Naive thymus-derived CD4-positive, alpha-beta T cell (primary cell): ENCODE data around the gene ISYNA1. TPM values are rescaled to one million over a fixed set of nuclear protein-coding genes. Genes with fewer than 3 reads are reported as not detected.

ENCODE experiments used
- ATAC-seq: fragments of 150-1000 bp; cut with Tn5 transposase; 2 replicates; pipeline ENCODE4 v1.10.0; 2021; ENCODE audit warnings: mild to moderate bottlenecking, moderate library complexity
- CTCF ChIA-PET: fragments of 350-600 bp; sonication (Branson Sonifier 250); formaldehyde crosslinking; loops from one replicate; lab custom pipeline; 2021; ENCODE audit warnings: antibody characterized with exemption; lab: Charles Lee
- POLR2A ChIA-PET: fragments of 350-600 bp; sonication (Branson Sonifier 250); formaldehyde crosslinking; loops from one replicate; lab custom pipeline; 2021; ENCODE audit warnings: antibody characterized with exemption, inconsistent platforms; lab: Charles Lee
- DNase-seq, 9 donors: peaks; one replicate each; pipeline versions ENCODE4 v3.0.0 to v3.0.0-alpha.2; 2020 to 2022; ENCODE audit warnings: mixed read lengths in 1 of 9
- H3K27ac ChIP-seq: one replicate; pipeline ENCODE4 v1.7.0; 2013; ENCODE audit warnings: mild to moderate bottlenecking, low read depth, low read length, moderate library complexity
- H3K27me3 ChIP-seq, 2 donors: one replicate each; pipeline ENCODE4 v1.7.0; 2013; ENCODE audit warnings: low read length in 2 of 2, mild to moderate bottlenecking in 2 of 2, moderate library complexity in 2 of 2; ENCODE audit not compliant: control insufficient read depth in 2 of 2, insufficient read depth in 2 of 2
- H3K36me3 ChIP-seq, 3 experiments: 1 replicate in 2 of 3; 2 replicates in 1 of 3; pipeline ENCODE4 v1.7.0; 2013; ENCODE audit warnings: low read length in 3 of 3, mild to moderate bottlenecking in 3 of 3, moderate library complexity in 1 of 3; ENCODE audit not compliant: insufficient read depth in 3 of 3, control insufficient read depth in 2 of 3
- H3K4me1 ChIP-seq, 2 donors: one replicate each; pipeline ENCODE4 v1.7.0; 2013; ENCODE audit warnings: low read length in 2 of 2, mild to moderate bottlenecking in 2 of 2, moderate library complexity in 1 of 2; ENCODE audit not compliant: control insufficient read depth in 2 of 2, insufficient read depth in 2 of 2
- H3K4me3 ChIP-seq: 2 replicates; pipeline ENCODE4 v1.7.0; 2013; ENCODE audit warnings: mild to moderate bottlenecking, low read length
- H3K9me3 ChIP-seq, 3 experiments: 1 replicate in 2 of 3; 2 replicates in 1 of 3; pipeline ENCODE4 v1.7.0; 2013; ENCODE audit warnings: low read length in 3 of 3; ENCODE audit not compliant: control insufficient read depth in 2 of 3
- H3K27ac Mint-ChIP-seq, 9 donors: one replicate each; pipeline ENCODE4 v1.8.0; 2020 to 2022; ENCODE audit warnings: mixed read lengths in 9 of 9, mild to moderate bottlenecking in 8 of 9, moderate library complexity in 5 of 9, inconsistent platforms in 2 of 9
- H3K27me3 Mint-ChIP-seq, 5 donors: one replicate each; pipeline ENCODE4 v1.8.0; 2021 to 2022; ENCODE audit warnings: mixed read lengths in 5 of 5, mild to moderate bottlenecking in 1 of 5
- H3K36me3 Mint-ChIP-seq, 5 donors: one replicate each; pipeline ENCODE4 v1.8.0; 2020 to 2022; ENCODE audit warnings: mixed read lengths in 5 of 5, mild to moderate bottlenecking in 3 of 5, inconsistent platforms in 1 of 5
- H3K4me1 Mint-ChIP-seq, 7 donors: one replicate each; pipeline ENCODE4 v1.8.0; 2020 to 2022; ENCODE audit warnings: mixed read lengths in 7 of 7, mild to moderate bottlenecking in 3 of 7, inconsistent platforms in 1 of 7
- H3K4me3 Mint-ChIP-seq, 10 donors: one replicate each; pipeline ENCODE4 v1.8.0; 2020 to 2022; ENCODE audit warnings: mild to moderate bottlenecking in 10 of 10, mixed read lengths in 10 of 10, moderate library complexity in 6 of 10, inconsistent platforms in 2 of 10
- H3K9me3 Mint-ChIP-seq, 11 donors: one replicate each; pipeline ENCODE4 v1.8.0; 2020 to 2022; ENCODE audit warnings: mixed read lengths in 11 of 11, mild to moderate bottlenecking in 4 of 11, inconsistent platforms in 1 of 11, moderate library complexity in 1 of 11
- intact Hi-C, 2 donors: fragments of 100-400 bp; cut with micrococcal nuclease; formaldehyde crosslinking; loops; one replicate each; pipeline ENCODE4 v1.15.1; 2023
- polyA plus RNA-seq, 2 donors: library from polyadenylated mRNA; unstranded; fragments of 300-500 nt; fragmentation: Illumina TruSeq; gene quantifications; one replicate each; pipeline ENCODE4 v1.2.3, GENCODE V29; 2021
- total RNA-seq, 6 experiments: library from RNA in 5 of 6; stranded (reverse) in 5 of 6; gene quantifications; 1 replicate in 5 of 6; 2 replicates in 1 of 6; pipeline ENCODE4 v1.2.3 and lab custom pipeline; 2021 to 2026

ISYNA1 gene
- total and polyA plus RNA-seq, 7 experiments from 2014 or later: 9.5 to 42.5 (median 39.7) TPM

GRCh38 chr19:18480006-18480691 lies 42.2 kb upstream of the ISYNA1 start:
- peaks cover 56 to 83% (median 74%) of the 10 kb centered on the region in 7 donors for H3K4me1 Mint-ChIP-seq
- no peaks in the 10 kb centered on the region for H3K27me3 ChIP-seq
- DNase-seq (no peak), ATAC-seq (peak; percentile 16)
- POLR2A ChIA-PET: interaction anchor here (0.6 kb wide), 1 partner anchor 234 kb away, joined by 3 read pairs; no protein-coding TSS in a partner anchor
- intact Hi-C loops: no loop called here
- CTCF ChIA-PET: no interaction called here
- H3K36me3 Mint-ChIP-seq: peaks cover 0 to 3% (median 3%) of the 10 kb centered on the region in 5 donors
- H3K4me3 ChIP-seq: no peak overlapping the region
- no peak overlapping the region for H3K27ac ChIP-seq
- H3K4me3 Mint-ChIP-seq: peak overlapping the region in 6 of 10 donors; percentile 25 to 55 (median 37)
- H3K9me3 ChIP-seq: no peaks in the 10 kb centered on the region
- no peaks in the 10 kb centered on the region for H3K27me3 Mint-ChIP-seq
- H3K4me1 ChIP-seq: peaks cover 15 to 58% of the 10 kb centered on the region in 2 donors
- peak overlapping the region in 8 of 9 donors; percentile 17 to 69 (median 56) for H3K27ac Mint-ChIP-seq
- H3K9me3 Mint-ChIP-seq: peaks cover 0 to 4% (median 0%) of the 10 kb centered on the region in 11 donors
- H3K36me3 ChIP-seq: no peaks in the 10 kb centered on the region

- Histone ChIP-seq H3K9me3 (no peaks in the 10 kb centered on the region), H3K4me3 (no peak overlapping the region), H3K4me1 (peaks cover 15 to 63% of the 10 kb centered on the region in 2 donors), H3K27me3 (no peaks in the 10 kb centered on the region), H3K36me3 (no peaks in the 10 kb centered on the region), H3K27ac (no peak overlapping the region)
- ChIA-PET CTCF (no interaction called here), POLR2A (no interaction called here)
- Mint-ChIP-seq H3K36me3 (peaks cover 0 to 3% (median 3%) of the 10 kb centered on the region in 5 donors), H3K4me1 (peaks cover 52 to 80% (median 68%) of the 10 kb centered on the region in 7 donors), H3K27ac (peak overlapping the region; percentile 38 to 91 (median 69)), H3K4me3 (peak overlapping the region in 8 of 10 donors; percentile 47 to 79 (median 56)), H3K9me3 (peaks cover 0 to 4% (median 0%) of the 10 kb centered on the region in 11 donors), H3K27me3 (no peaks in the 10 kb centered on the region)
- intact Hi-C loops: loop anchor here in 1 of 2 donors (2.0 to 10.0 kb wide), 2 partner anchors 18 to 96 kb away; partner anchors contain the start of gene UBA52
- DNase-seq: peak in 1 of 9 donors; percentile 75
- peak; percentile 76 for ATAC-seq
These were observed 40.8 kb upstream of the ISYNA1 start for GRCh38 chr19:18478545-18479311.

GRCh38 chr19:18477974-18478373 lies 40.0 kb upstream of the ISYNA1 start:
- peaks cover 0 to 3% (median 0%) of the 10 kb centered on the region in 3 experiments for H3K36me3 ChIP-seq

GRCh38 chr19:18477042-18477779 lies 39.3 kb upstream of the ISYNA1 start:
- Histone ChIP-seq H3K4me3 (no peak overlapping the region), H3K36me3 (peaks cover 0 to 10% (median 3%) of the 10 kb centered on the region in 3 experiments), H3K4me1 (peaks cover 15 to 67% of the 10 kb centered on the region in 2 donors), H3K9me3 (no peaks in the 10 kb centered on the region), H3K27me3 (no peaks in the 10 kb centered on the region), H3K27ac (no peak overlapping the region)
- no peaks in the 10 kb centered on the region for H3K27me3 Mint-ChIP-seq
- H3K4me3 Mint-ChIP-seq: peak overlapping the region in 4 of 10 donors; percentile 10 to 51 (median 37)
- ChIA-PET CTCF (no interaction called here), POLR2A (no interaction called here)
- peak overlapping the region in 7 of 9 donors; percentile 29 to 88 (median 61) for H3K27ac Mint-ChIP-seq
- DNase-seq (no peak), ATAC-seq (no peak)
- H3K4me1 Mint-ChIP-seq: peaks cover 47 to 74% (median 59%) of the 10 kb centered on the region in 7 donors
- intact Hi-C loops: loop anchor here in 1 of 2 donors (10.0 kb wide), 1 partner anchor 98 kb away; the partner anchor contains the start of gene UBA52
- H3K9me3 Mint-ChIP-seq: peaks cover 0 to 2% (median 0%) of the 10 kb centered on the region in 11 donors
- H3K36me3 Mint-ChIP-seq: peaks cover 0 to 6% (median 3%) of the 10 kb centered on the region in 5 donors

More at GRCh38 chr19:18477974-18478373, 40.0 kb upstream of the ISYNA1 start:
- no peaks in the 10 kb centered on the region for H3K27me3 Mint-ChIP-seq
- H3K36me3 Mint-ChIP-seq: peaks cover 0 to 4% (median 3%) of the 10 kb centered on the region in 5 donors
- POLR2A ChIA-PET: no interaction called here
- Histone ChIP-seq H3K4me3 (no peak overlapping the region), H3K4me1 (peaks cover 15 to 67% of the 10 kb centered on the region in 2 donors), H3K27ac (no peak overlapping the region), H3K27me3 (no peaks in the 10 kb centered on the region), H3K9me3 (no peaks in the 10 kb centered on the region)
- H3K4me3 Mint-ChIP-seq: no peak overlapping the region
- H3K9me3 Mint-ChIP-seq: peaks cover 0 to 4% (median 0%) of the 10 kb centered on the region in 11 donors
- CTCF ChIA-PET: no interaction called here
- ATAC-seq (no peak), DNase-seq (no peak)
- H3K4me1 Mint-ChIP-seq: peaks cover 46 to 76% (median 62%) of the 10 kb centered on the region in 7 donors
- peak overlapping the region in 6 of 9 donors; percentile 29 to 88 (median 52) for H3K27ac Mint-ChIP-seq
- intact Hi-C loops: loop anchor here in 1 of 2 donors (2.0 to 10.0 kb wide), 2 partner anchors 19 to 97 kb away; partner anchors contain the start of gene UBA52

GRCh38 chr19:18476507-18477041 lies 38.6 kb upstream of the ISYNA1 start:
- peaks cover 44 to 69% (median 55%) of the 10 kb centered on the region in 7 donors for H3K4me1 Mint-ChIP-seq
- H3K36me3 Mint-ChIP-seq: peaks cover 0 to 6% (median 3%) of the 10 kb centered on the region in 5 donors
- Histone ChIP-seq H3K9me3 (no peaks in the 10 kb centered on the region), H3K27me3 (no peaks in the 10 kb centered on the region), H3K36me3 (peaks cover 0 to 12% (median 3%) of the 10 kb centered on the region in 3 experiments), H3K27ac (no peak overlapping the region), H3K4me3 (no peak overlapping the region), H3K4me1 (peaks cover 15 to 67% of the 10 kb centered on the region in 2 donors)
- ChIA-PET CTCF (no interaction called here), POLR2A (no interaction called here)
- DNase-seq (no peak), ATAC-seq (no peak)
- H3K9me3 Mint-ChIP-seq: peaks cover 0 to 2% (median 0%) of the 10 kb centered on the region in 11 donors
- H3K27ac Mint-ChIP-seq: peak overlapping the region in 5 of 9 donors; percentile 37 to 77 (median 41)
- H3K27me3 Mint-ChIP-seq: no peaks in the 10 kb centered on the region
- intact Hi-C loops: loop anchor here in 1 of 2 donors (10.0 kb wide), 1 partner anchor 98 kb away; the partner anchor contains the start of gene UBA52
- H3K4me3 Mint-ChIP-seq: peak overlapping the region in 1 of 10 donors; percentile 44
